HG02798 (cell line): ENCODE results near the gene PDHB.
"Not testable (repeated sequence)": the region's sequence is repeated elsewhere in the genome, so short reads cannot be mapped to it uniquely, and the experiment has no call there.

Source experiments
- ATAC-seq: cut with Tn5 transposase; IDR thresholded peaks from one replicate; pipeline ENCODE4 v1.9.1; 2021; ENCODE audit warnings: mild to moderate bottlenecking; ENCODE audit not compliant: unreplicated experiment, poor library complexity

PDHB gene

DNA sequence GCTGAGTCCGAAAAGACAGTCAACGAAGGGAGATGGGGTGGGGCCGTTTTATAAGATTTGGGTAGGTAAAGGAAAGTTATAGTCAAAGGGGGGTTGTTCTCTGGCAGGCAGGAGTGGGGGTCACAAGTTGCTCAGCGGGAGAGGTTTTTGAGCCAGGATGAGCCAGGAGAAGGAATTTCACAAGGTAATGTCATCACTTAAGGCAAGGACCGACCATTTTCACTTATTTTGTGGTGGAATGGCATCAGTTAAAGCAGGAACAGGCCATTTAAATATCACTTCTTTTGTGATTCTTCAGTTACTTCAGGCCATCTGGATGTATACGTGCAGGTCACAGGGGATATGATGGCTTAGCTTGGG lies 7.3 kb upstream of the PDHB start:
- not testable (repeated sequence) for ATAC-seq

DNA sequence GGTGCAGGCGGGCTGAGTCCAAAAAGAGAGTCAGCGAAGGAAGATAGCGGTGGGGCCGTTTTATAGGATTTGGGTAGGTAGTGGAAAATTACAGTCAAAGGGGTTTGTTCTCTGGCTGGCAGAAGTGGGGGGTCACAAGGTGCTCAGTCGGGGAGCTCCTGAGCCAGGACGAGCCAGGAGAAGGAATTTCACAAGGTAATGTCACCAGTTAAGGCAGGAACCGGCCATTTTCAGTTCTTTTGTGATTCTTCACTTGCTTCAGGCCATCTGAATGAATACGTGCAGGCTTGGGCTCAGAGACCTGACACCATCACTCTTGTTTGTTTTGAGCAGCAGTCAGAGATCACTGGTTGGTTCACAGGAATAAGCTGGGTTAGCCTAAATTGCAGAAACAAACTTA lies 3.6 kb upstream of the PDHB start:
- ATAC-seq, result not testable (repeated sequence)

DNA sequence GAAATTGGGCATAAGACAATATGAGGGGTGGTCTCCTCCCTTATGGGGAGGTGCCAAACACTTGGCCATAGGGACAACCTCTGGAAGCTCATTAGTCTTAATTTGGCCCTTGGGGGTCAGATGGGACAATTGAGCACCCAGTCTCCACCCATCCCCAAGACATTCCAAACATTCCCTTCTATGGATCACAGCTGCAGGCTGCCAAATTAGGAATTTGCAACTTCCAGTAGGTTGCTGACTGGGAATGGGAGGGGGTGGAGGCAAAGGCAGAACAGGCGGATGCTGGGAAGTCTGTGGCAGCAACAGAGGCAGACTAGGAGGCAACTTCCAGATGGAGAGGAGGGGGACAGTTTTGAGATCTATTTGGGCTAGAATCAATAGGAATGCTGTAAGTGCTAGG lies 1.4 kb upstream of the PDHB start:
- ATAC-seq, result no peak

DNA sequence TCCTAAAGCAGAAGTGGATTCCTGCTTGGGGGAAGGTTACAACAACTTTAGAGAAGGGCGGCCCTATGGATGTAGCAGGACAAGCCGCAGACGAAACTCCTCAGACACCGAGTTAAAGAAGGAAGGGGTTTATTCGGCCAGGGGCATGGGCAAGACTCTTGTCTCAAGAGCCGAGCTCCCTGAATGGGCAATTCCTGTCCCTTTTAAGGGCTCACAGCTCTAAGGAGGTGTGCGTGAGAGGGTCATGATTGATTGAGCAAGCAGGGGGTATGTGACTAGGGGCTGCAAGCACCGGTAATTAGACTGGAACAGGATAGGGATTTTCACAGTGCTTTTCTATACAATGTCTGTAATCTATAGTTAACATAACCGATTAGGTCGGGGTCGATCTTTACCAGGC lies 879 bp upstream of the PDHB start:
- ATAC-seq, result no peak

DNA sequence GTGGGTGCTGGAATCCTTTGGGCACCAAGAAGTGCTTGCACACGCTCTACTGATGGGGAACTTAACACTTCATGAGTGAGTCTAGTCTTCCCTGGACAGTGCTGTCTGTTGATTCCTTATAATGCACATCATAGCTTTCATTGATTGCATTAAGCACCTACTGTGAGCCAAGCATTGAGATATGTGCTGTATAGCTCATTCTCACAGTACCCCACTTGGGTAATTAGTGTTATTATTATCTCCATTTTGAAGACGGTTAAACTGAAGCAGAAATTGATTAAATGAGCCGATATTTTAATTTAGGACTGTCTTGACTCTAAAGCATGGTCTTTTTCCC lies 504 bp upstream of the PDHB start:
- no peak for ATAC-seq

DNA sequence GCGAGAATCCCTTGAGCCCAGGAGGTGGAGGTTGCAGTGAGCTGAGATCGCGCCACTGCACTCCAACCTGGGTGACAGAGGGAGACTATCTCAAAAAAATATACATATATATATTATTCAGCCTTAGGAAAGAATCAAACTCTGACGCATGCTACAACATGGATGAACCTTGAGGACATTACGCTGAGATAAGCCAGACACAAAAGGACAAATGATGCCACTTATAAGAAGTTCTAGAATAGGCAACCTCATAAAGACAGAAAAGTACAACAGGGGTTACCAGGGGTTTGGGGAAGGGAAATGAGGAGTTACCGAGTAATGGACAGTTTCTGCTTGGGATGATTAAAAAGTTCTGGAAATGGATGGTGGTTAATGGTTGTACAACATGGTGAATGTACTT lies 727 bp downstream of the PDHB start:
- no peak for ATAC-seq

DNA sequence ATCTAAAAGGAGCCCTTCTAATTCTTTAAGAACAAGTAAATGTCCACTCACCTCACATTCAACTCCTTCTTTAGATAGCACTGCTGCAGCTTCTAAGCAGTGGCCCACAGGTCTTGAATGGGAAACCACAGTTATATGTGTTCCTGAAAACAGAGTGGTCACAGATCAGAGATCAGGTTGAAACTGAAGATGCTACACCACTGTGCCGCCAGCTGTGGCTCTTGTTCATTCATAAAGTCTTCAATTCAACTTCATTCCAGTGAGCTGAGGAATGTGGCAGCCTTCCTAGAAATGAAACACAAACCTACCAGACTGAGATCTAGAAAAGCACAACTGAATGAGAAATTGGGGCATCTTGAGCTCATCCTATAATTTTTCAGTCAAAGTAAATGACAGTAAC lies 4.0 kb downstream of the PDHB start:
- peak; percentile 42 for ATAC-seq

DNA sequence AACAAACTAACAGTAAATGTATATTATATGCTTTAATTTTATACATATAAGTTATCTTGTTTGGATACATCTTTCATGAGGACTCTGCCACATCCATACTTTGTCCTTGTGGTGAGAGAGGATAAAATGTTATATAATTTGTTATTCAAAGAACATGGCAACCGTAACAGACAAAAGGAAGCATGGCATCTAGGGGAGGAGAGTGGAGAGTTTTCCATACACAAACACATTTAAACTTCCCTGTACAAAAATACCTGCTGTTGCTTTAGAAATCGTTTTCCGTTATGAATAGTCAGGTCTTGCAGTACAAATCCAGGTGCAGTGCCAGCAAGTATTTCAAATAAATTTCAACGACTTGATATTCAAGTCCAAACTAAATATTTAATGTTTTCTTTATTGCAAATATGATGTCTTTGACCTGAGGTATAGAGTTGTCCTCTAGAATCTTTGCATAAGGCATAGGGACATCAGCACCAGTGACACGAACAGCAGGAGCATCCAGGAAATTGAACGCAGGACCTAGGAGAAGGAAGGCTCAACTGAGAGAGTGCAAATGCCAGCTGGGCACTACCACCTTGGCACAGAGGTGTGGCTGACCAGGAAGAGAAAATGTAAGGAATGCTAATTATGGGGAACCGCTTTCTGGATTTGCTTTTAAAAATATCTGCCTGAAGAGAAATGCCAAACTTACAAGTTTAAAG lies 5.8 kb downstream of the PDHB start:
- ATAC-seq, result no peak

DNA sequence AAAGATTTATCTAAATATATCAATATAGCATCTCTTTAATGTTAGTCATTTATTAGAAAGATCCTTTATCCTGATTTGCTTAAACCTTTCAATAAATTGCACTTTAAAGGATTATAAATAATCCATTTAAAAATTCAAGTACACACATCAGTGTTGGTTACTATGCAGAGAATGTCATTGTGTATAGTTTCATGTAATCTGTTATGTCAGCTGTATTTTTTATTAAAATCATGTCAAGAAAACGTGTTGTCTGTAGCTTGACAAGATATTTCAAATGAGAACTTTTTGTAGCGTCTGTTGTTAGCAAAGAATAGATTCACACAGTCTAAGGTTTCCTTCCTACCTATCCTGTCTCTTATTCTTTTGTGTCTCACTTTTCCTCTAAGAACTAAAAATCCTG lies 7.8 kb downstream of the PDHB start:
- ATAC-seq, result no peak

DNA sequence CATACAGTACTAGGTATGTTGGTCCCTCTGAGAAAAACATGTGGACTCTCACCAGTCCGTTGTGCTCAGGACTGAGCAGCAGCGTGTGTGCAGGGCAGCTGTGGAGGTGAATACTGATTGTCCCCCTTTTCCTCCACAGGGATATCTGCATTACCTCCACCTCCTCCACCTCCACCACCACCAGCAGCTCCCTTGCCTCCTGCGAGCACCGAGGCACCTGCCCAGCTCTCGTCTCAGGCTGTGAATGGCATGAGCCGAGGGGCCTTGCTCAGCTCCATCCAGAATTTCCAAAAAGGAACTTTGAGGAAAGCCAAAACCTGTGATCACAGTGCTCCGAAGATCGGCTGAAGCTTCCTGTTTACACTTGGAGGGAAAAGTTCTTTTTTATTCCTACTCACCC lies 9.0 kb downstream of the PDHB start:
- no peak for ATAC-seq

DNA sequence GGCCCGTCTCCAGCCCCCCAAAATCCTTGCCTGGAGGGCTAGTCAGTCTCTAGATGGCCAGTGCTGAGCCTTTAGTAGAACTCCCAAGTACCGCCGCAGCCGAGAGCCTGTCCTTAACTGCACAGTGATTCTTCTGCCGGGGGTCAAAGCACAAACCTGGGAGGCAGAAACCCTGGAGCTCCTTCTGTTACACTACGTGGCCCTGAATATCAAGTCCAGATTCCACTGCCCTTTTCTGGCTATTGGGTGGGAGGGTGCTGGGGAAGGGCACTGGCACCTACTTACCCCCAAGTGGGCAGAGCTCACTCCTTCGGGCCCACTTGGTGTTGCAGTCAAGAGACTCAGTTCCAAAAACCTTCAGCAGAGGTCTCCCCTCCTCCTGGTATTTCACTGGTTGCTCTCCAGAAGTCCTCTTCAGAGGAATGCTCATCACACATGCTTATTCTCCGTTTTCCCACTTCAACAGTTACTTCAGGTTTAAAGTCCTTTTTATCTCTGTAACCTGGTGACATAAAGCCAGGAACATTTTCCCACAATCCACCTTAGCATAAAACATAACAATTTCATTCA lies 10.8 kb downstream of the PDHB start:
- no peak for ATAC-seq

DNA sequence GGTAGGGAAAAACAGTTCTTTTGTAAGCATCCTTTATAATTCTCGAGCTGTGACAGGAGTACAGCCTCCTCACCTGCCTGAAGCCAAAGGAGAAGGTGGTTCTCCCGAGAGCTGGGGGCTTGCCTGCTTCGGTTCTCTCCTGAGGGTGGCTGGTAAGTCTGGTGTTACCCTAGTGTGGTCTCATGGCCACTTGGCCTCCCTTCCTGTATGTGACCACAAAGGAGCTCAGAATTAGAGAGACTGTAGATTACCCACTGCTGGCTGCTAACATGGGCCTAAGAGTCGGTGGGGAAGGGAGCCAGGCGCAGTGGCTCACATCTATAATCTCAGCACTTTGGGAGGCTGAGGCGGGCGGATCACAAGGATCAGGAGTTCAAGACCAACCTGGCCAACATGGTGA lies 12.6 kb downstream of the PDHB start:
- ATAC-seq, result peak; percentile 30

DNA sequence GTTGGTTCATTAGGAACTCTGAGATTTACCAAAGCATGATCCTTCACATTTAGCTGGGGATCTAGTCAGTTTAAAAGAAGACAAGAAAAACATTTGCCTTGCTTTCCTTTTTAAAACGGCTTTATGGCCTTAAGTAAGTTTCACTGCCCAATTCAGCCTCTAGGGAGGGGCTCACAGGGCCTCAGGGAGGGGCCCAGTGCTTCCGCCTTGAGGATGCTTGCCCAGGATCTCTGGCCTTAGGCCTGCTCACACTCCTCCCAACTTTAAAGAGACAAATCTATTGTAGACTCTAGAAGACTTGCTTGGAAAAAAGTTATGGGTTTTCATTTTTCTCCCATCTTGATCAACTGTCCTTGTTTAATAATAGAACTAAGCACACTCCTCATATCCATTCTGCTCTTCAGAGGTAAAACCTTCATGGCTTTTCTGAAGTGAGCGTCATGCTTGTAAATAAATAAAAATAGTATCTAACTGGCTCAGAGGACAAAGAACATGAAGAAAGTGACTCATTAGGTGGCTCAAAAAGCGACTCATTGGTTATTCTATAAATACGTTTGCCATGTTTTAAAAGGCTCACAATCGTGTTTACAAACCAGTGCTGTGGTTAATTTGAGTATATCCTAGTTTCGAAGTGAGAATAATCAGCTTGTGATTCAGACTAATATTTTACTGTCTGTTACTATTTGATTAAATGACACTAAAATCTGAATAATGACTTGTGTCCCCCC lies 13.7 kb downstream of the PDHB start:
- ATAC-seq, result peak; percentile 67

DNA sequence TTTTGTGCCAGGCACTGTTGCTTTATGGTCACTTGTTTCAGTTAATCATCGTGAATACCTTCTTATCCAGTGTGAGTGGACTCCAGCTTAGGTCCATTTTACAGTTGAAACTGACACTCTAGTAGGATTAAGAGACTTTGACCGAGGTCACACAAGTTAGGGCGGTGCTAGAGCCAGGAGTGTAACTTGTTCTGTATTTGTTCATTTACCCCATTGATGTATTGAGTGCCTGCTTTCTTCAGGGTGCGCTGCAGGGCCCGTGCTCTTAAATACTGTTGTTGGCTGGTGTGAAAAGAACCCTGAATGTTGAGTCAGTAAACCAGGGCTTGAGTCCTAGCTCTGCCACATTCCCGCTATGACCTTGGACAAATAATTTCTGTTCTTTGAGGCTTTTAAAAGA lies 15.4 kb downstream of the PDHB start:
- ATAC-seq, result no peak

DNA sequence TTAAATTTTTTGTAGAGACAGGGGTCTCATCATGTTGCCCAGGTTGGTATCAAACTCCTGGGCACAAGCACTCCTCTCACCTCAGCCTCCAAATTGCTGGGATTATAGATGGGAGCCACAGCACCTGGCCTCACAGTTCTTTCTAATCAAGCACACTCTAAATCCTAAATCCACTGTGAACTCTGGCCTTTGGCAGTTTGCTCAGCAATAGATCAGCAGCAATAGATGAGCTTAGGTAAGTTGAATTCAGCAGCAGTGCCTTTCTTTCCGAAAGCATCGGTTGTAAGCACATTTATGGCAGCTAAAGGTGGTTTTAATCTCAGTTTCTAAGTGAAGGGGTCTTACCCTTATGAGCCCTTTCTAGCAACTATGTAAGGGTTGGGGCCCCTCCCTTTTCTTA lies 16.6 kb downstream of the PDHB start:
- ATAC-seq, result no peak

DNA sequence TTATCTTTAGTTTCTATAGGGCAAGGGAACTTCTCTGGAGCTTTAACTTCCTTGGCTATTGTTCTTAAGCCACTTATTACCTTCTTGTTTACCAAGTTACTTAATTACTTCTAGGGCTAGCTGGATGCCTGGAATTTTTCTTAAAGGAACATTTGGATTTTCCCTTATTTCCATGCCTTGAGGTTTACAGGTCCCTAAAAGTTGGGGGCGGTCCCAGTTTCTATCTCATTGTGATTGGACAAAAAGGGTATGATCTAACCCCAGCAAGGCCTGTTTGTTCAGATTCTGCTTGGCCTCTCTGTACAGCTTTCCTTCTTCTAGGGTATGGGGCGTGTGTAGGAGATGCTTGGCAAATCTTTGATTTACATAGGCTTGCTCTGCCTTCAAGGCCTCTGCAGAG lies 17.4 kb downstream of the PDHB start:
- ATAC-seq, result no peak

DNA sequence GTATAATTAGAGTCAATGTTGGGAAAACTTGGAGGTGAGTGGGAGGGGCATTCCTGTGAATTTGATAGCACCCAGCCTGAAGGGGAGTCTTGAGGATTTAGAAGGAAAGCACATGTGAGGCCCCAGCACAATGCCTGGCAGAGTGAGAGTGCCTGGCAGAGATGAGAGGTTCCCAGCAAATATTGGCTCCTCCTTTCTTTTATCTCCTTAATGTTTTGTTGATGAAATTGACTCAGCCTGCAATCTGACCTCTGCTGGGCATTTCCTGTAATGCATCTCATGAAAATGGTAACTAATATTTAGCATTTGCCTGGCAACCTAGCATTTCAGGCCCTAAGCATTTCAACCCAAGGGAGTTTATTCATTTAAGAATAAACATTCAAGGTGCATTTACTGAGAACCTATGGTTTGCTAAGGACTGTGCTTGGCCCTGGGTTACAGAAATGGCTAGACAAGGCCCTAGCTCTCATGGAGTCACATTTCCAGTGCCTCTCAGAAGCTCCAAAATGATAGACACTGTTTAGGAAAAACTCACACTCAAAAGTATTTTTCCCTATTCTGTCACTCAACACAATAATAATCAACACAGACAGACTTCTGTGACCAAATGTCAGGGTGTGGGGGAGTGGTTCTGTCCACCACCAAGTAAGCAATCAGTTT lies 19.0 kb downstream of the PDHB start:
- no peak for ATAC-seq

DNA sequence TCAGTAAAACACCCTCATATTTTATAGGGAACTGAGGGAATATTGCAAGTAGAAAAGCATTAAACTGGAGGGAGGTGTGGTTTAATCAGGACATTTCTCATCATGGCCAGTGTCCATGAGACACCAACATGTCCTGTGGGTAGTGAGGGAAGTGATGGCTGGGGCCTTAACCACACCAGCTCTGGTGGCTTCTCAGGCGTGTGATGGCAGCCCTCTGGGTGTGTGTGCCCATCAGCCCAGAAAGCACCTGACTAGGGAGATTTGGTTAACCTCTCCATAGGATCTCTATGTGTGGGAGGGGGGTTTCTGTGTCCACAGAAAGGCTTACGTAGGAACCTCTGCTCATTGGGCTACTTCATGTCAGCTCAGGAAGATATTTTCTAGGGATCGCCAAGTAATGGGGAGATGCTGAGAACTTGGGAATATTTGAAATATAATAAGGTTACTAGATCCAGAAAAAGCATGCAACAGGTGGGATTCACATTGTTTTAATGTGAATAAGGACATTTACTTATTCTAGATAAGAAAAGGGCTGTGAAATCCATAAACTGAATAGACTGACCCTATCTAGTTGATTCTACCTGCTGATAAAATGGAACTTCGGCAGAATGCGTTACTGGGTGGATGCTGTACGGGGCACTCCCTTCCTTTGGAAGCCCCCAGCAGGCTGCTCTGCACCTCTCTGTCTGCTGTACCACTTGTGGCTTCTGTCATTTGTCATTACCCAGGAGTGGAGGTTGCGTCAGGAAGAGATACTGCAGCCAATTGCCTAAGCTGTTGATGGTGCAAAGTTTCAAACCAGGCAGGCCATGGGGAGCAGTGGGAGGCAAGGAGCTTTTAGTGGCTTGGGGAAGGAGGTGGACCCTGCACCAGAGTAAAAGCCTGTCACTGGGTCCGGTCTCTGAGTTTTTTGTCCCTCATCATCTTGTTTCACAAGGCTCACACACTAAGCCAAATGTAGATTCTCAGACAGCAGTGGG lies 21.5 kb downstream of the PDHB start:
- no peak for ATAC-seq

DNA sequence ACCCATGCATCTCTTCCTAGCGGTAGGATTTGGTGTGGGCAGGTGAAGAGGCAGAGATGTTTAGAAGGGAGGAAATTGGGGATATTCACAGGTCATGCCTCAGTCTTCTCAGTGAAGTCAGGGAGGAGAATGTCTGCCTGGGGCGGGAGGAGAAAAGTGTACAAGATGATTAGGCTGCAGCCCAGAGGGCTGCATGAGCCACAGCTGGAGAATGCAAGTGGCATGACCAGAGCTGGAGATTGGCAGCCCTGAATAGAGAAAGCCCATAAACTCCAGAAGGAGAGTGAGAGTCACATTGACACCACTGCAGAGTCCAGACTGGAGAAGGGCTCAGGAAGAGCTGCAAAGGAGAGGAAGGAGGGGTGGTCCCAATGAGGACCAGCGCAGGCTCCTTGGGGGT lies 22.6 kb downstream of the PDHB start:
- no peak for ATAC-seq

DNA sequence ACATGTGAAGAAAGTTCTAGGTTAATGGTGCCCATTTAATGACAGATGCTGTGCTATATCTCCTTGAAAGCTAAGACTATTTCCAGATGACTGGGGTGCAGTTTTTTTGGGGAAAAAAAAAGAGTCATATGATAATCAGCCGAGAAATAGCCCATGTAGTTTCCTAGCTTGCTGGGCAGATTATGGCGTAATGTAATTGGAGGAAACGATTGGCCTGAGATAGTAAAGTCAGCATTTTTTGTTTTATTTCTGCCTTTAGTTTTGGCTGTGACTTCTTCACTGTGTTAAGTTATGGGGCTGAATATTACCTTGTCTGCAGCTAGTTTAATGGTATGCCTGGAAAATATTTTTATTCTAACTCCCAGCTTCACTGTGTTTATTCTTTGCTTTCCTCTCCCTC lies 24.0 kb downstream of the PDHB start:
- no peak for ATAC-seq
